Endodermal cell (in vitro differentiated cells): ENCODE measurements around the gene NR1D2. TPM values are rescaled to one million over a fixed set of nuclear protein-coding genes. Genes with fewer than 3 reads are reported as not detected.

Experiments used
- DNase-seq: peaks from one replicate; pipeline ENCODE4 v3.0.0-alpha.2; 2017
- H3K27ac ChIP-seq: 2 replicates; pipeline ENCODE4 v1.5.1; 2013; ENCODE audit warnings: mild to moderate bottlenecking, low read depth, low read length, moderate library complexity
- H3K27me3 ChIP-seq: 2 replicates; pipeline ENCODE4 v1.6.1; 2013; ENCODE audit warnings: mild to moderate bottlenecking, low read length, moderate library complexity; ENCODE audit not compliant: insufficient read depth, control insufficient read depth, poor library complexity, severe bottlenecking
- H3K36me3 ChIP-seq: 2 replicates; pipeline ENCODE4 v1.7.0; 2013; ENCODE audit warnings: mild to moderate bottlenecking, low read length, moderate library complexity; ENCODE audit not compliant: control insufficient read depth, insufficient read depth
- H3K4me1 ChIP-seq: one replicate; pipeline ENCODE4 v1.7.0; 2013; ENCODE audit warnings: low read length; ENCODE audit not compliant: control insufficient read depth, insufficient read depth
- H3K4me3 ChIP-seq: 2 replicates; pipeline ENCODE4 v1.5.1; 2013; ENCODE audit warnings: mild to moderate bottlenecking, low read length, moderate library complexity
- H3K9ac ChIP-seq: 2 replicates; pipeline ENCODE4 v1.6.1; 2013; ENCODE audit warnings: mild to moderate bottlenecking, low read length, moderate library complexity; ENCODE audit not compliant: poor library complexity, severe bottlenecking; ENCODE audit errors: extremely low read depth
- H3K9me3 ChIP-seq: 2 replicates; pipeline ENCODE4 v1.6.1; 2013; ENCODE audit warnings: mild to moderate bottlenecking, low read length, moderate library complexity; ENCODE audit not compliant: control insufficient read depth
- H3K27ac Mint-ChIP-seq: 2 replicates; pipeline ENCODE4 v1.8.0; 2020; ENCODE audit warnings: mixed read lengths
- H3K27me3 Mint-ChIP-seq: 2 replicates; pipeline ENCODE4 v1.8.0; 2021; ENCODE audit warnings: mild to moderate bottlenecking, mixed read lengths; ENCODE audit not compliant: insufficient read depth
- H3K36me3 Mint-ChIP-seq: 2 replicates; pipeline ENCODE4 v1.8.0; 2020; ENCODE audit warnings: low read depth, mixed read lengths
- H3K4me1 Mint-ChIP-seq: 2 replicates; pipeline ENCODE4 v1.8.0; 2020; ENCODE audit warnings: mixed read lengths
- H3K4me3 Mint-ChIP-seq: 2 replicates; pipeline ENCODE4 v1.8.0; 2020; ENCODE audit warnings: mild to moderate bottlenecking, moderate library complexity, mixed read lengths
- H3K9me3 Mint-ChIP-seq: 2 replicates; pipeline ENCODE4 v1.8.0; 2020; ENCODE audit warnings: mild to moderate bottlenecking, mixed read lengths
- WGBS, 2 experiments: methylation state at CpG; one replicate each; pipeline versions ENCODE4 v1.1.5 to v1.1.7; 2013; ENCODE audit warnings: missing lambda C conversion rate in 2 of 2, mixed read lengths in 1 of 2; ENCODE audit not compliant: insufficient coverage in 1 of 2, insufficient read length in 1 of 2; 5-methylcytosine and 5-hydroxymethylcytosine counted together
- total RNA-seq, 2 donors: library from RNA; stranded (reverse); fragmentation: NEBNext Ultra II Directional in 1 of 2; extraction: Animal tissue kit (Norgen Biotek cat#: 25700) in 1 of 2; gene quantifications; 2 replicates in 1 of 2; 3 replicates in 1 of 2; pipeline ENCODE4 v1.2.1, GENCODE V29; 2021
- TF ChIP-seq, protein P1 (sequence below): fragments of 200-600 bp; sonication (generic); conservative IDR thresholded peaks from 2 replicates; pipeline ENCODE4 v1.5.0; 2021; ENCODE audit warnings: antibody characterized with exemption, mild to moderate bottlenecking

The NR1D2 gene
- total RNA-seq, 2 donors from 2014 or later = 22.7 to 30.5 TPM

DNA sequence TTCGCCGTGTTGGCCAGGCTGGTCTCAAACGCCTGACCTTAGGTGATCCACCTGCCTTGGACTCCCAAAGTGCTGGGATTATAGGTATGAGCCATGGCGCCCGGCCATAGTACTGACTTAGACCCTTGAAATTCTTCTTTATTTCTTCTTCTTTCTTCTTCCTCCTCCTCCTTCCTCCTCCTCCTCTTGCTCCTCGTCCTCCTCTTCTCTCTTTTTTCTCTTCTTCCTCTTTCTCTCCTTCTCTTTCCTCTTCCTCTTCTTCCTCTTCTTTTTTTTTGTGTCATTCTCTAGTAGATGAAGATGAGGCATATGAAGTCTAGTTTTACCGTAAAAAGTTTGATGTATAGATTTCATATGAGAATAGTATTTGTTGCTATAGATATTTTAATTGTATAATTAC, 18.8 kb upstream of the NR1D2 start:
- Mint-ChIP-seq H3K4me3 (no peak overlapping the region), H3K4me1 (peaks cover under 1% of the 10 kb centered on the region), H3K36me3 (peaks cover 2% of the 10 kb centered on the region), H3K27ac (no peak overlapping the region), H3K27me3 (no peaks in the 10 kb centered on the region), H3K9me3 (no peaks in the 10 kb centered on the region)
- no peak overlapping the region for H3K9ac ChIP-seq
- TF ChIP-seq, protein P1, sequence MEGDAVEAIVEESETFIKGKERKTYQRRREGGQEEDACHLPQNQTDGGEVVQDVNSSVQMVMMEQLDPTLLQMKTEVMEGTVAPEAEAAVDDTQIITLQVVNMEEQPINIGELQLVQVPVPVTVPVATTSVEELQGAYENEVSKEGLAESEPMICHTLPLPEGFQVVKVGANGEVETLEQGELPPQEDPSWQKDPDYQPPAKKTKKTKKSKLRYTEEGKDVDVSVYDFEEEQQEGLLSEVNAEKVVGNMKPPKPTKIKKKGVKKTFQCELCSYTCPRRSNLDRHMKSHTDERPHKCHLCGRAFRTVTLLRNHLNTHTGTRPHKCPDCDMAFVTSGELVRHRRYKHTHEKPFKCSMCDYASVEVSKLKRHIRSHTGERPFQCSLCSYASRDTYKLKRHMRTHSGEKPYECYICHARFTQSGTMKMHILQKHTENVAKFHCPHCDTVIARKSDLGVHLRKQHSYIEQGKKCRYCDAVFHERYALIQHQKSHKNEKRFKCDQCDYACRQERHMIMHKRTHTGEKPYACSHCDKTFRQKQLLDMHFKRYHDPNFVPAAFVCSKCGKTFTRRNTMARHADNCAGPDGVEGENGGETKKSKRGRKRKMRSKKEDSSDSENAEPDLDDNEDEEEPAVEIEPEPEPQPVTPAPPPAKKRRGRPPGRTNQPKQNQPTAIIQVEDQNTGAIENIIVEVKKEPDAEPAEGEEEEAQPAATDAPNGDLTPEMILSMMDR = no peak
- 95 to 100% methylated on average over 2 to 7 of the region's 7 CpGs for WGBS, 2 experiments
- H3K4me3 ChIP-seq = no peak overlapping the region
- H3K27ac ChIP-seq = no peak overlapping the region
- no peaks in the 10 kb centered on the region for H3K36me3 ChIP-seq
- H3K4me1 ChIP-seq = no peaks in the 10 kb centered on the region
- H3K27me3 ChIP-seq = no peaks in the 10 kb centered on the region
- H3K9me3 ChIP-seq = no peaks in the 10 kb centered on the region
- no peak for DNase-seq

DNA sequence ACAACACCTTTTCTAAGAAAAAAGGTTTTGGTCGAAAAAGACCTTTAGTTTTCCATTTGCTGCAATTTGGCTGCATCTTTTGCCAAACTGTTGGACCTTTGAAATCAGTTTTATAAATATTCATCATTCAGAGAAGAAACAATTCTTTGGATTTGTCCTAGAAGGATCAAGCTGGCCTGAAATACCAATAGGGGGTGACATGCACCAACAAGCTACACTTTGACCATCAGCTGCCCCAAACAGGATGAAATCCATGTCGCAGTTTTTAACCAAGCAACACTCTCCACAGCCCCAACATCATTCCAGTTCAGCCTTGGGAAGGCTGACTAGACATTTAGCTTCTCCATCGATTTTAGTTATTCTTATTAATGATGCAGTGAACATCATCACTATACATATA, 18.4 kb upstream of the NR1D2 start:
- H3K9me3 Mint-ChIP-seq = no peaks in the 10 kb centered on the region
- no peak overlapping the region for H3K27ac Mint-ChIP-seq
- no peak overlapping the region for H3K4me3 Mint-ChIP-seq
- TF ChIP-seq, protein P1 = peak; percentile 48
- Histone ChIP-seq H3K9me3 (no peaks in the 10 kb centered on the region), H3K36me3 (no peaks in the 10 kb centered on the region), H3K27ac (no peak overlapping the region), H3K9ac (no peak overlapping the region), H3K4me1 (no peaks in the 10 kb centered on the region), H3K4me3 (no peak overlapping the region), H3K27me3 (no peaks in the 10 kb centered on the region)
- peaks cover 3% of the 10 kb centered on the region for H3K4me1 Mint-ChIP-seq
- 69 to 79% methylated on average over 2 of the region's 3 CpGs for WGBS, 2 experiments
- H3K36me3 Mint-ChIP-seq = no peaks in the 10 kb centered on the region
- no peak for DNase-seq
- H3K27me3 Mint-ChIP-seq = no peaks in the 10 kb centered on the region

DNA sequence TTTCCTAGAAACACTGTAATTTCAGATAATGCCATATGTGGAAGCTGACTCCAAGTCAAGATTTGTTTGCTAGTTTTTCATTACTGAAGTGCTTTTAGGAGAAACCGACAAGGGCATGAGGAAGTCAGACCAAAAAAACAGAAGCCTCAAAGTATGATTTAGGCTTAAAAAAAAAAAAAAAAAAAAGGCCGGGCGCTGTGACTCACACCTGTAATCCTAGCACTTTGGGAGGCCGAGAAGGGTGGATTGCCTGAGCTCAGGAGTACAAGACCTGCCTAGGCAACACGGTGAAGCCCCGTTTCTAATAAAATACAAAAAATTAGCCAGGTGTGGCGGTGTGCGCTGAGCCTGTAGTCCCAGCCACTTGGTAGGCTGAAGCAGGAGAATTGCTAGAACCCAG, 16.6 kb upstream of the NR1D2 start:
- Histone ChIP-seq H3K27ac (no peak overlapping the region), H3K4me3 (no peak overlapping the region), H3K4me1 (no peaks in the 10 kb centered on the region), H3K9me3 (no peaks in the 10 kb centered on the region), H3K36me3 (no peaks in the 10 kb centered on the region), H3K27me3 (no peaks in the 10 kb centered on the region), H3K9ac (no peak overlapping the region)
- Mint-ChIP-seq H3K27me3 (no peaks in the 10 kb centered on the region), H3K4me1 (peaks cover 3% of the 10 kb centered on the region), H3K9me3 (no peaks in the 10 kb centered on the region), H3K36me3 (no peaks in the 10 kb centered on the region), H3K4me3 (no peak overlapping the region), H3K27ac (no peak overlapping the region)
- TF ChIP-seq, protein P1 = no peak
- 86 to 93% methylated on average over 6 to 8 of the region's 8 CpGs for WGBS, 2 experiments
- DNase-seq = no peak
